ENCODE results near the gene NSG2.

NSG2 gene

GRCh38 chr5:174149989-174150388 lies 104.5 kb downstream of the NSG2 start:
- no peak for DNase-seq (ENCODE audit: low read depth)

GRCh38 chr5:174151599-174152181 lies 106.2 kb downstream of the NSG2 start:
- DNase-seq (ENCODE audit: low read depth), result no peak

- no peak for DNase-seq (ENCODE audit: low read depth)
Measured at GRCh38 chr5:174154559-174154958, 109.1 kb downstream of the NSG2 start.

GRCh38 chr5:174155281-174155680 lies 109.8 kb downstream of the NSG2 start:
- no peak for DNase-seq (ENCODE audit: low read depth)

GRCh38 chr5:174155706-174156105 lies 110.2 kb downstream of the NSG2 start:
- DNase-seq (ENCODE audit: low read depth), result no peak

- DNase-seq (ENCODE audit: low read depth), result no peak
Measured at GRCh38 chr5:174157048-174157447, 111.5 kb downstream of the NSG2 start.

Data from stromal cell of bone marrow (primary cell).